ENCODE measurements around the gene SFTPD.

SFTPD gene

DNA sequence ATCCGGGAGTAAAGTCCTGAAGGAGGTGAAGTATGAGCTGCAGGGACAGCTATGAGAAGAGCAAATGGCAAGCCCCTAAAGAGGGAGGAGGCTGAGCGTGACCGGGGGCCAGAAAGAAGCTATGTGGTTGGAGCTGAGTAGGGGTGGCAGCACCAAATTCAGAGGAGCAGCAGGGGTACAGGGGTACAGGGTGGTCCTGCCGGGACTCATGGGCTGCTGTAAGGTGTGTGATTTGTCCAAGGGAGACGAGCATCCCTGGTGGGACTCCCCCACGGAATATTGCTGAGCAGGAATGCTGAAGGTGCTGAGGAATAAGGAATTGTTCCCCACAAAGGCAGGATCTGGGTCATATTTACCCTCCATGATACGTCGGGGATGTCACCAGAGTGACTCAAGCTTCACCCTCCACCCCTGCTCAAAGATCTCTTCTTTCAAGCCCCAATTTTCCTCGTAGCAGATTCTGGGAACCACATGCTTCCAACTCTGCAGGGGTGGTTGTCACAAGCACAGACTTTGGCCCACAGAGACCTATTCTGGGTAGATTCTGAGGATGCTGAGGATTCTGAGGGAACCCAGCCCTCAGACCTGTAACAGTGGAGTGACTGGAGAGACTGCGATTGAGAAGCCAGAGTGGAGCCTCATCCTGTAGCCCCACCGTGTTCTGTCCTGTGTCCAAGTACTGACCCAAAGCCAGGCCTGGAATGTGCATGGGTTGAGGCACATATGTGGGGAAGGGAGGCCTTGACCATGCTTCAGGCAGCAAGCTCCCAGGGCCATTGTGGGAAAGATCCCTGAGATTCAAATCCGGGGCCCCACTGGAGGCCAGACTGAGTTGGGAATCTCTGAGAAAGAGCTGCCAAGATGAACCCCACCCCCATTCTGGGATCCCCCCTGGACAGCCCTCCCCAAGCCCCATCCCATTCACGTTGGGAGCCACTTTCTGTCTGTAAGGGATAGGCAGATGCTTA, 4.2 kb downstream of the SFTPD start:
- no peak for DNase-seq (ENCODE audit: low spot score)

GRCh38 chr10:79943871-79944270, 5.0 kb downstream of the SFTPD start:
- DNase-seq (ENCODE audit: low spot score), result no peak

DNA sequence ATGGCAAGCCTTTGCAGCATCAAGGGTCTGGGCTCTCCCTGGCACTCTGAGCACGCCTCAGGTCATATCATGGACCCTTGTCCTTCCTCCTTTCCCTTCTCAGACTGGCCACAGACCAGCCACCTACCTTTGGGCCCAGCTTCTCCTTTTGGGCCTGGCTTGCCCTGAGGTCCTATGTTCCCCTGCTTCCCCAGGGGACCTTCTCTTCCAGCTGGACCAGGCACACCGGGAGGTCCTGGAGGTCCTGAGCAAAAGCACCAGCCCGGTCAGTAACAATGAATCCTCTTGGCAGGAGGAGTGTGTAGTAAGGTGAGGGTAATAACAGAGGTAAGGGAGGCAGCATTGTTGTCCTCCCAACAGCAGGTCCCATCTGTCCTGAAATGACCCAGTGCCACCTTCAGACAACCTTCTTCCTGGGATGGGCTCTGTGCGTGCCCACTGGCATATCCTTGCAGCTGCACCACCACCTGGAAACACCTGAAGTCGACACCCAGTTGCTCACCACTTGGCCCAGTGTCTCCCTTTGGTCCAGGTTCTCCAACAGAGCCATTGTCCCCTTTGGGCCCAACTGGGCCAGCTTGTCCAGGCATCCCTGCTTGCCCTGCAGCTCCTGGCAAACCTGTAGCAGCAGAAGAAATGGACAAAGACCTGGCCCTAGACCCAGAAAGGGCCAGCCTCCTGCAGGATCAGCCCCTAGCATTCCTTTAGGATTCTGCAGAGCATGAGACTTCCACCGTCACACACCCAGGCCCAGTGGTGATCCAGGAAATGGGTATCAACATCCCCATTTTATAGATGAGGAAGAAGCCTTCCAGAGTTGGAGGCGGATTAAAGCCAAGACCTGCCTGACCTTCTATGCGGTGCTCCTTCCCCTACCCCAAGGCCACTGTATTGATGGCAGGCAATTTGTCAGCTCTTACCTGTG, 6.4 kb downstream of the SFTPD start:
- no peak for DNase-seq (ENCODE audit: low spot score)

GRCh38 chr10:79941585-79942210, 7.2 kb downstream of the SFTPD start:
- no peak for DNase-seq (ENCODE audit: low spot score)

- no peak for DNase-seq (ENCODE audit: low spot score)
These were observed 7.8 kb downstream of the SFTPD start for GRCh38 chr10:79941146-79941545.

GRCh38 chr10:79940431-79940830, 8.5 kb downstream of the SFTPD start:
- DNase-seq (ENCODE audit: low spot score), result no peak

DNA sequence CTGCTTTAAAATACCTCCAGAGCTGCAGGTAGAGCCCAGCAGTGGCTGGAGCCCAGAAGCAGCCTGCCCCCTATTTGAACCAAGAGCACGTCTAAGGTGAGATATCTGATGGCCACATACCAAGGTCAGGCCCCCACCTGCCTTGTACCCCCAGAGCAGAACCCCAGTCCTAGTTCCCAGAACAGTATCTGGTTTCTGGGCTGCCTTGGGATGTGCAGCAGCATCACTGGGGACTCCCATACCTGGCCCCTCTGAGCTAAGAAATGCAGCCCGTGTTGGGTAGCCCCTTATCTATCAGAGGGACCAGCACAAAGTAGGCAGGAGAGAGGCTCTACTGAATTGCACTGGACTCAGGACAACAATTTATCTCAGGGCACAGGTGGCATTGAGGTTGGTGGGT, 8.9 kb downstream of the SFTPD start:
- no peak for DNase-seq (ENCODE audit: low spot score)

- DNase-seq (ENCODE audit: low spot score), result no peak
These were observed 10.0 kb downstream of the SFTPD start for GRCh38 chr10:79938728-79939406.

DNA sequence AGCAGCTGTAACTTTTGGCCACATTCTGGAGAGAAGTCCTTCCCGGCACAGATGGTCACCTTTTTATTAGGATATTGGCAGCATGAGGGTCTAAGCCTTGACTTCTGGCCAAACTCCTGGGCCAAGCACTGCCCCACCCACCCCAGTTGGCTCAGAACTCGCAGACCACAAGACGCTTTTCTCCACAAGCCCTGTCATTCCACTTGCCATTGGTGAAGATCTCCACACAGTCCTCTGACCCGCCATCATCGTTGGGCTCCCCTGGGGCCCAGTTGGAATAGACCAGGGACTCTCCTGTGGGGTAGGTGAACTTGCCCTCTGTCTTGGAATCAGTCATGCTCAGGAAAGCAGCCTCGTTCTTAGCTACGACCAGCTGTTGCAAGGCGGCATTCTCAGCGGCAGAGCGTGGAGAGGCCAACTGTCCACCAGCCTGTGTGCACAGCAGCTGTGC, 11.2 kb downstream of the SFTPD start:
- no peak for DNase-seq (ENCODE audit: low spot score)

- no peak for DNase-seq (ENCODE audit: low spot score)
These were observed 12.0 kb downstream of the SFTPD start for GRCh38 chr10:79936625-79937615.

DNA sequence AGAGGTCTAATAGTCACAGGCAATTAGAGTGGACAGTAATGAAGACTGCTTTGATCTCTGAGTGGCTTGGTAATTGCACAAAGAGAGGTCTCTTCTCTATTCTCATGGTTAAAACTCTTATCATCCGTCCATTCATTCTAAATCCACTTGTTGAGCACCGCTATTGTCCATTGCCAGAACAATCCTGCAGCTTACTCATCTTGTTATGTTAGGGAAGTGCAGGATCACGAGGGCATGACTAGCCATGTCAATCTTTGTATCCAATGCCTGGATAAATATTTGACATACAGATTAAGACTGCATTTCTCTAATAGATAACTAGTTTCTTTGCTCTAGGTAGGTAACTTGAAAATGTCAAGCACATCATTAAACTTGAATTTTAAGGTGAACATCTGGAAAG, 14.9 kb downstream of the SFTPD start:
- DNase-seq (ENCODE audit: low spot score), result no peak

DNA sequence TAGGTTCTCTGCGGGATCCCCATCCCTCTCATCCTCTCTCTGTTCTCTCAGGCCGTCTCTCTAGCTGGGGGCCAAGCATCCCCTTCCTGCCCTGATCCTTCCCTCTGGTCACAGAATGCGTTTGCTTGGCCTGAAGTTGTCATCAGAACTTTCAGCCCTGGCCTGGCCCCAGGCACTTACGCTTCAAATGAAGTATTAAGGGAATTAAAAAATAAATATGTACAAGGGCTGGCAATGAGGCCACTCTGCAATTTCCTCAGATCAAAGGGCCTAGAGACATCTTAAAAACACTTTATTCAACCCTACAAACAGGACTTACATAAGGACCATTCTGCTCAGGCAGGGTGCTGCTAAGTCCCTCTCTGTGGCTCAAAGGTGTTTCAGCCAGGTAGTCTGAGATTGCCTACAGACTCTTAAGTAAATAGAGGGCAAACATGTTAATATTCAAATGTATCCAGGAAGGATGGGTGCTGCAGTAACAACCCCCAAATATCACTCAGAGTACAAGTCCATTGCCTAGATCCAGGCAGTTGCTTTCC, 16.0 kb downstream of the SFTPD start:
- DNase-seq (ENCODE audit: low spot score), result no peak

- no peak for DNase-seq (ENCODE audit: low spot score)
These were observed 16.6 kb downstream of the SFTPD start for GRCh38 chr10:79932307-79932706.

DNA sequence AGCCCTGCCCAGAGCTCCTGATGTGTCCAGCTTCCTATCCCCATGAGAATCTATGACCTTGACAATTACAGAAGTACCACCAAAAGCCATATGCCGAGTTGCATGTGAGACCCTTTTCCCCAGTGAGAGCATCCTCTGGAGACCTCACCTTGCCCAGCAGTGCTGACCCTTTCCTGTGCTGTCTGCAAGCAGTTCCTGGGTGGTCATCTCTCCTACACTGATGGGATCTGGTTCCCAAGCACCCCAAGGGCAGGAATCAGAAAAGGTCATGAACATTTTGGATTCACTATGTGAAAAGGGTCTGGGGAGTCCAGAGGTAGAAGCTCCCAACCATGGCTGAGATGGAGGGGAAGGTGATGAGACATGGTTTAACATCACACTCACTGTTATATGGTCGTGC, 18.2 kb downstream of the SFTPD start:
- DNase-seq (ENCODE audit: low spot score), result no peak

GRCh38 chr10:79930267-79930666, 18.6 kb downstream of the SFTPD start:
- no peak for DNase-seq (ENCODE audit: low spot score)

- DNase-seq (ENCODE audit: low spot score), result peak; percentile 80
These were observed 19.4 kb downstream of the SFTPD start for GRCh38 chr10:79929409-79929904.

- DNase-seq (ENCODE audit: low spot score), result no peak
These were observed 20.8 kb downstream of the SFTPD start for GRCh38 chr10:79928028-79928583.

DNA sequence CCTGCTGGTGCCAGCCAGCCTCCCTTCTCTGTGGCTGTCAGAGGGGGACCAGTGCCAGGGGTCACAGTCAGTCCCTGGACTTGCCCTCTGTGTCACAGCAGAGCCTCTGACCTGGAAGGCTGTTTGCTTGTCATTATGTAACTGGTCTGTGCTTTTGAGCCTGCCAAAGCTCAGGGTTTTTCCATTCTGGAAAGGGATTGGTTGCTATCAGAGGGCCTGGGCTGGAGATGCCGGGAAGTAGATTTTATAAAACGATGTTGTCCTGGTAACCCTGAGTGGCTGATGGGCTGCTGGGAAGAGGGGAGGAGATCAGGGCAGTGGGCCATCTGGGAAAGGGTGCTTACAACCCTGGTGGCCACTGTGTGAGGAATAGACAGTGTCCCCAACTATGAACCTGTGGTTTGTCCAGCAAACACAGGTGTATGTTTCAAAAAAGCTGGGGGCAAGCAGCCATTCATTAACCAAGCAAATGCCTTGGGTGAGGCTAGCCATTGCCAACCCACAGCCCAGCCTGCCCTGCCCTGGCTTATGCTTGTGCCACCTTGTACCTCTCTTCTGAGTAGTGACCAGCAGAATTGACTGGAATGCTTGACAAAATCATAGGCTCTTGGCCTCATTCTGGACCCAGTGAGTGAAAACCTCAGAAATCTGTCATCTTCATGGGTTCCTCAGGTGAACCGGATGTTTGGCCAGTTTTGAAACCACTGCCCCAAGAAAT, 21.6 kb downstream of the SFTPD start:
- no peak for DNase-seq (ENCODE audit: low spot score)

- DNase-seq (ENCODE audit: low spot score), result no peak
These were observed 22.9 kb downstream of the SFTPD start for GRCh38 chr10:79926037-79926436.

All from hematopoietic multipotent progenitor cell treated with erythropoietin and hydrocortisone succinate and interleukin-3 and kit ligand, for 15 days (in vitro differentiated cells).